SU-DHL-6 (cell line): ENCODE results near the gene TLE1.

Source experiments
- CTCF ChIP-seq: fragments of 200-600 bp; sonication (generic); IDR thresholded peaks from one replicate; pipeline ENCODE4 v1.5.1; 2017; ENCODE audit warnings: antibody characterized with exemption, mild to moderate bottlenecking, low read length, moderate library complexity; ENCODE audit not compliant: insufficient read depth, poor library complexity, severe bottlenecking
- EZH2phosphoT487 ChIP-seq: fragments of 200-600 bp; sonication (generic), shearing (Covaris generic); conservative IDR thresholded peaks from 2 replicates; pipeline ENCODE4 v1.6.1; 2018; ENCODE audit warnings: mild to moderate bottlenecking, antibody characterized with exemption, low read length, moderate library complexity, mixed read lengths

GRCh38 chr9:81724242-81724889, 35.0 kb upstream of the TLE1 start:
- TF ChIP-seq CTCF (no peak), EZH2phosphoT487 (no peak)
